Left cardiac atrium (tissue), 4 donors: Measurements from ENCODE around the gene ZCCHC24. TPM values are rescaled to one million over a fixed set of nuclear protein-coding genes. Genes with fewer than 3 reads are reported as not detected.

Source experiments
- ATAC-seq, 2 donors: fragments of 200-7000 bp; cut with Tn5 transposase; one replicate each; pipeline ENCODE4 v1.9.1; 2020; ENCODE audit warnings: mild to moderate bottlenecking in 2 of 2, moderate library complexity in 2 of 2
- DNase-seq: peaks from one replicate; pipeline ENCODE4 v3.0.0-alpha.2; 2020
- intact Hi-C, 2 donors: fragments of 100-400 bp; cut with DNase I; formaldehyde crosslinking; loops; one replicate each; pipeline versions ENCODE4 v1.14.1 to v1.15.1; 2022 to 2023
- total RNA-seq, 2 donors: library from RNA; stranded (reverse); fragmentation: NEBNext Ultra II Directional; extraction: Animal tissue kit (Norgen Biotek cat#: 25700); gene quantifications; one replicate each; pipeline ENCODE4 v1.2.1, GENCODE V29; 2021
- donor health status: DM: no; HTN: yes; CAD: no.
- donor health status: DM: no; HTN: yes; CAD: no; lungs with severe emphysema.
- donor health status: DM: yes; HTN: yes; CAD: no.
- donor health status: Dilated cardiomyopathy.

ZCCHC24 gene
- total RNA-seq, 2 donors from 2014 or later: 52.9 to 56.6 TPM

- intact Hi-C loops: no loop called here
- no peak for ATAC-seq
Measured at GRCh38 chr10:79418886-79419595, 26.4 kb downstream of the ZCCHC24 start.

GRCh38 chr10:79418274-79418673, 27.1 kb downstream of the ZCCHC24 start:
- DNase-seq (peak; percentile 28), ATAC-seq (no peak)
- intact Hi-C loops: no loop called here

More at GRCh38 chr10:79418886-79419595, 26.4 kb downstream of the ZCCHC24 start:
- DNase-seq: peak; percentile 8

GRCh38 chr10:79417731-79418130, 27.7 kb downstream of the ZCCHC24 start:
- intact Hi-C loops: no loop called here
- DNase-seq (peak; percentile 14), ATAC-seq (no peak)

- no peak for ATAC-seq
- intact Hi-C loops: no loop called here
- DNase-seq: peak; percentile 20
Measured at GRCh38 chr10:79417266-79417665, 28.2 kb downstream of the ZCCHC24 start.

DNA sequence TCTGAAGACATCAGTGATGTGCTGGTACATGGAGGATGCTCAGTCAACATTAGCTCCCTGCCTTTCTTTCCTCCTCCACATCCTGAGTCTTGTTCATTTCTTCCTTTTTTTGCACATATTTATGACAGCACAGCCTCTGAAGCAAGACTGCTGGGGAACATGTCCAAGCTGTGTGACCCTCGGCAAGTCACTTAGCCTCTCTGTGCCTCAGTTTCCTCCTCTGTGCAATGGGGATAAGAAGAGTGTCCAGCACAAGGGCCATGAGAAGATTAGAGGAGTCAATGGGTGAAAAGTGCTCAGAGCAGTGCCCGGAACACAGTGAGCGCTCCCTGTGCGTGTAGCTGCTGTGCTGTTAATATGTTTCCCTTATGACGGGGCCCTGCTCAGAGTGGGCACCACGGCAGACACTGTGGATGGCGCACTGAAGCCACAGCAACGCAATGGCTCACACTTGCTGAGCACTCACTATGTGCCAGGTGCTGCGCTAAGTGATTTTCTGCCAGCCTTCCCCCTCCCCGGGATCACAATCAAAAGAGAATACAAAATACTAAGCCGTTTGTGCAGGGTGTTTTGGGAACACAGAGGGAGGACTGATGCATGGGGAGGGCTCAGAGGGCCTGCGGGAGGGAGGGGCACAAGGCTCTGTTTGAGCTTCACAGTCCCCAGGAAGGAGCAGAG, 28.7 kb downstream of the ZCCHC24 start:
- DNase-seq: peak; percentile 10
- no peak for ATAC-seq
- intact Hi-C loops: no loop called here

- intact Hi-C loops: no loop called here
- DNase-seq (peak; percentile 10), ATAC-seq (no peak)
Measured at GRCh38 chr10:79415736-79416577, 29.5 kb downstream of the ZCCHC24 start.

- DNase-seq (peak; percentile 4), ATAC-seq (no peak)
- intact Hi-C loops: no loop called here
Measured at GRCh38 chr10:79414714-79415113, 30.7 kb downstream of the ZCCHC24 start.

DNA sequence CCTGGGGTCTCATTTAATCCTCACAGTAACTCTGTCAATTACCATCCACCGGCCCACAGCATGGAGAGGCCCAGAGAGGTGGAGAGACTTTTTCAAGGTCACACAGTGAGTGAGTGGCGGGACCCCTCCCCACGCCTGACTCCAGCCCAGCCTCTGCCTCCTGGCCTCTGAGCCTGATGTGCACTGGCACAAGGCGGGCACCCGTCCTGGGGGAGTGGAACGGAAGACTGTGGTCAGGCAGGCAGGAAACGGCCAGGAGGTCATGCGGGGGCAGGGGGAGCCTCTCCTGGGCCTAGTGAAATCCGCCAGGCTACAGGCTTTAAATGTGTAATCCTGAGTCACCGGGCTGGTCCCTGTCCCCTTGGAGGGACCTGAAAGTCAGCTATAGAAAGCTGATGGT, 32.2 kb downstream of the ZCCHC24 start:
- peak; percentile 52 for DNase-seq
- intact Hi-C loops: no loop called here
- ATAC-seq: peak in 1 of 2 donors; percentile 17

GRCh38 chr10:79412516-79412915, 32.9 kb downstream of the ZCCHC24 start:
- intact Hi-C loops: no loop called here
- DNase-seq: peak; percentile 6
- no peak for ATAC-seq

- ATAC-seq: peak in 1 of 2 donors; percentile 7
- peak; percentile 22 for DNase-seq
- intact Hi-C loops: no loop called here
Measured at GRCh38 chr10:79411546-79412495, 33.6 kb downstream of the ZCCHC24 start.

DNA sequence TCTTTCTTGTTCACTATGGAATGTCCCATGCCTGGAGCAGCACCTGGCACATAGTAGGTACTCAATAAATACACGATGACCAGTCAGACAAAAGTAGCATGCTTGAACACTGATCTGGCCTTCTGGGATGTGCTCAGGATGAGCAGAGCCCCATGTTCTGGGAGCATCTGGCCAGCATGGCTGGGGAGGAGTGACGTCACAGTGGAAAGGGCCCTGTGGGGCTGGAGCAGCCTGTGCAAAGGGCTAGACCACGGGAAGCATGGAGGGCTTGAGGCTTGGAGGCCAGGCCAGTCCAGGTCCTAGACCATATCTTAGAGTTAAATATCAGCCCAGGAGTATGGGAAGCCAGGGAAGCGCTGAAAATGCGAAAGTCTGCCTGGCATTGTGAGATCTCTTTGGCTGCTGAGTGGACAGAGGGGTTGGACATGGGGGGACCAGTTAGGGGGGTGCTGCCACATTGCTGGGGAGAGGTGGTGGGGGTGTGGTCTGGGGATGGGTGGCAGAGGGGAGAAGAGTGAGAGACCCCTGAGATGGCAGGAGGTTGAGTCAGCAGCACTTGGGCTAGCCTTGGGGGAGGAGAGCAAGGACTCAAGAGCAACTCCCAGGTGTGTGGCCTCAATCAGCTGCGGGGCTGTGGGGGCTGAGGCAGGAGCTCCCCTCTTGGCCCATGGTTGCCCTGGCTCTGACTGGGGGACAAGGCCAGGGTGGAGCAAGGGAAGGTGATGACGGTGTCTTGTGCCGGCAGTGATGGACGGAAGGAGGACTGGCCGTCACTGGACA, 34.9 kb downstream of the ZCCHC24 start:
- intact Hi-C loops: no loop called here
- peak; percentile 28 for DNase-seq
- ATAC-seq: no peak

- peak in 1 of 2 donors; percentile 10 for ATAC-seq
- peak; percentile 33 for DNase-seq
- intact Hi-C loops: no loop called here
Measured at GRCh38 chr10:79409726-79410085, 35.7 kb downstream of the ZCCHC24 start.

GRCh38 chr10:79409038-79409725, 36.2 kb downstream of the ZCCHC24 start:
- DNase-seq: peak; percentile 14
- ATAC-seq: no peak
- intact Hi-C loops: no loop called here

- DNase-seq (peak; percentile 70), ATAC-seq (peak in 1 of 2 donors; percentile 22)
- intact Hi-C loops: no loop called here
Measured at GRCh38 chr10:79407811-79408795, 37.3 kb downstream of the ZCCHC24 start.

- DNase-seq (no peak), ATAC-seq (no peak)
- intact Hi-C loops: no loop called here
Measured at GRCh38 chr10:79407423-79407796, 38.0 kb downstream of the ZCCHC24 start.

GRCh38 chr10:79406683-79407422, 38.6 kb downstream of the ZCCHC24 start:
- intact Hi-C loops: no loop called here
- ATAC-seq (no peak), DNase-seq (peak; percentile 20)
